ENCODE data around the gene SRC. TPM values are rescaled to one million over a fixed set of nuclear protein-coding genes. Genes with fewer than 3 reads are reported as not detected.

Gene SRC
- total RNA-seq (2022; extraction: Qiagen RNA extraction) = 108 to 144 TPM (median 137 TPM) in 5 replicates

GRCh38 chr20:37345339-37346235, at the start of gene SRC:
TSS of gene SRC (plus strand) at chr20:37346140. CDS start at chr20:37384154, 38,014 bp downstream.

Other genes with a start within 250 kb of the SRC start
- 249 to 273 TPM (median 259 TPM) in 5 replicates for gene RPN2, start 166.8 kb upstream of the SRC start, total RNA-seq (2022; extraction: Qiagen RNA extraction)
- 0.84 to 1.2 TPM (median 1.1 TPM) in 5 replicates for gene MROH8, start 166.6 kb upstream of the SRC start, total RNA-seq (2022; extraction: Qiagen RNA extraction)
- not detected in 5 replicates for gene GHRH, start 84.3 kb upstream of the SRC start, total RNA-seq (2022; extraction: Qiagen RNA extraction)
- gene MANBAL, start 56.5 kb upstream of the SRC start, total RNA-seq (2022; extraction: Qiagen RNA extraction) = 82.6 to 96.6 TPM (median 91.9 TPM) in 5 replicates
- not detected in 5 replicates for gene NNAT, start 175.1 kb downstream of the SRC start, total RNA-seq (2022; extraction: Qiagen RNA extraction)
- 43.7 to 54.7 TPM (median 49.6 TPM) in 5 replicates for gene BLCAP, start 181.7 kb downstream of the SRC start, total RNA-seq (2022; extraction: Qiagen RNA extraction)

Data from A549 treated with Mapracorat at 1 μM for 4 hours (cell line).